PC-9 (cell line): ENCODE measurements around the gene HBQ1. TPM values are rescaled to one million over a fixed set of nuclear protein-coding genes. Genes with fewer than 3 reads are reported as not detected.

ENCODE experiments used
- BruUV-seq: library from RNA; stranded (reverse); fragments of 400-500 nt; replicated peaks from 2 replicates; lab custom pipeline; 2021; lab: Mats Ljungman, UMichigan
- CTCF ChIA-PET: fragments of 300-600 bp; sonication (Branson Sonifier 250); formaldehyde crosslinking; loops from one replicate; lab custom pipeline; 2022; ENCODE audit warnings: antibody characterized with exemption; lab: Charles Lee
- POLR2A ChIA-PET: fragments of 300-600 bp; sonication (Branson Sonifier 250); formaldehyde crosslinking; loops from one replicate; lab custom pipeline; 2022; ENCODE audit warnings: antibody characterized with exemption; ENCODE audit not compliant: unreplicated experiment; lab: Charles Lee
- DNase-seq, 2 experiments: peaks; one replicate each; pipeline versions ENCODE4 v3.0.0 to v3.0.0-alpha.2; 2015 to 2022; ENCODE audit warnings: mixed read lengths in 1 of 2
- H2AFZ ChIP-seq: fragments of 200-600 bp; sonication (generic); 2 replicates; pipeline ENCODE4 v1.8.1; 2017; ENCODE audit warnings: antibody characterized with exemption
- H3F3A ChIP-seq: fragments of 200-600 bp; sonication (generic); 2 replicates; pipeline ENCODE4 v1.8.1; 2017; ENCODE audit warnings: antibody characterized with exemption, mild to moderate bottlenecking, low read depth; ENCODE audit not compliant: insufficient read depth
- H3K27ac ChIP-seq: fragments of 200-600 bp; sonication (generic); 2 replicates; pipeline ENCODE4 v1.6.1; 2016; ENCODE audit warnings: mixed run types
- H3K27me3 ChIP-seq: fragments of 200-600 bp; sonication (generic); 2 replicates; pipeline ENCODE4 v1.6.1; 2016; ENCODE audit warnings: low read depth, mixed run types; ENCODE audit not compliant: insufficient read depth
- H3K36me3 ChIP-seq: fragments of 200-600 bp; sonication (generic); 2 replicates; pipeline ENCODE4 v1.6.1; 2016; ENCODE audit warnings: low read depth, mixed run types
- H3K4me1 ChIP-seq: fragments of 200-600 bp; sonication (generic); replicated peaks from 2 replicates; pipeline ENCODE4 v1.6.1; 2016; ENCODE audit warnings: mixed run types; ENCODE audit not compliant: insufficient read depth
- H3K4me2 ChIP-seq: fragments of 200-600 bp; sonication (generic); 2 replicates; pipeline ENCODE4 v1.6.1; 2017; ENCODE audit warnings: mixed run types
- H3K4me3 ChIP-seq: fragments of 200-600 bp; sonication (generic); 2 replicates; pipeline ENCODE4 v1.6.1; 2016; ENCODE audit warnings: mixed run types
- H3K79me2 ChIP-seq: fragments of 200-600 bp; sonication (generic); 2 replicates; pipeline ENCODE4 v1.6.1; 2017; ENCODE audit warnings: low read depth, mixed run types
- H3K9me2 ChIP-seq: fragments of 200-600 bp; sonication (generic); 2 replicates; pipeline ENCODE4 v1.8.1; 2017; ENCODE audit warnings: mild to moderate bottlenecking; ENCODE audit not compliant: insufficient read depth
- H3K9me3 ChIP-seq: fragments of 200-600 bp; sonication (generic); 2 replicates; pipeline ENCODE4 v1.8.1; 2016; ENCODE audit warnings: low read depth; ENCODE audit not compliant: insufficient read depth
- H4K20me1 ChIP-seq: fragments of 200-600 bp; sonication (generic); 2 replicates; pipeline ENCODE4 v1.8.1; 2017; ENCODE audit not compliant: insufficient read depth
- EZH2 ChIP-seq: fragments of 200-600 bp; sonication (generic); IDR thresholded peaks from 2 replicates; pipeline ENCODE4 v1.8.0; 2017; ENCODE audit warnings: antibody characterized with exemption, low read depth
- intact Hi-C: fragments of 100-400 bp; cut with micrococcal nuclease; formaldehyde crosslinking; loops from one replicate; pipeline ENCODE4 v1.10.0; 2022; ENCODE audit not compliant: unreplicated experiment
- total RNA-seq: library from RNA; stranded (reverse); gene quantifications from 2 replicates; pipeline ENCODE4 v1.2.3, GENCODE V29; 2021
- TF ChIP-seq, protein P1 (sequence below): fragments of 200-600 bp; sonication (generic); conservative IDR thresholded peaks from 2 replicates; pipeline ENCODE4 v1.6.1; 2017; ENCODE audit warnings: mixed run types, antibody characterized with exemption, mild to moderate bottlenecking, moderate library complexity

HBQ1 gene
- total RNA-seq, 1 experiment from 2014 or later, result not detected

DNA sequence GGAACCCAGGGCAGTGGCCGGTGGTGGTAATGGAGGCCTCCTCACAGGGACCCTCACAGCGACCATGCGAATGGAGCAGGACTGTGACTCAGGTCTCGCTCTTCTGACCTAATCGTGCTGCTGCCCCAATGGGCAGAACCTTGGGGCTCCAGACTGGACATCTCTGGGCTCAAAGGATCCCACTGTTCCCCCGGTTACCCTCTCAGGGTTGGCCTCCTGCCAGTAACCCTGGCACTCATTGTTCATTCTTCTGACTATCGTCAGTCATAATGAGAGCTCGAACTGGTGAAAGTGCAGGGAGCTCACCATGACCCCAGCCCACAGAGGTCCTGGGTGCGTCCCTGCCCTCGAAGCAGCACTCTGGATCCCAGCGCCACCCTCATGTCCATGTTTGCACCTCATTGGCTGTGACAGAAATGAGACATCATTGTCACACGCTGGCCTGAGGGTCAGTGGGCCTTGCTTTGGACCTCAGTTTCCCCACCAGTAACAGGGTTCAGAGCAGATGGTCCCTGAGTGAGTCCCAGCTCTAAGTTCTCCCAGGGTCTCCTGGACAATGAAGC lies 37.8 kb upstream of the HBQ1 start:
- H3K4me3 ChIP-seq, result no peak overlapping the region
- no peaks in the 10 kb centered on the region for H3K9me2 ChIP-seq
- no peak overlapping the region for H3K4me2 ChIP-seq
- no peaks in the 10 kb centered on the region for H3K36me3 ChIP-seq
- peaks cover 6% of the 10 kb centered on the region for H3K79me2 ChIP-seq
- H3K27ac ChIP-seq, result no peak overlapping the region
- H2AFZ ChIP-seq, result no peak overlapping the region
- no peak for TF ChIP-seq EZH2
- TF ChIP-seq, protein P1, sequence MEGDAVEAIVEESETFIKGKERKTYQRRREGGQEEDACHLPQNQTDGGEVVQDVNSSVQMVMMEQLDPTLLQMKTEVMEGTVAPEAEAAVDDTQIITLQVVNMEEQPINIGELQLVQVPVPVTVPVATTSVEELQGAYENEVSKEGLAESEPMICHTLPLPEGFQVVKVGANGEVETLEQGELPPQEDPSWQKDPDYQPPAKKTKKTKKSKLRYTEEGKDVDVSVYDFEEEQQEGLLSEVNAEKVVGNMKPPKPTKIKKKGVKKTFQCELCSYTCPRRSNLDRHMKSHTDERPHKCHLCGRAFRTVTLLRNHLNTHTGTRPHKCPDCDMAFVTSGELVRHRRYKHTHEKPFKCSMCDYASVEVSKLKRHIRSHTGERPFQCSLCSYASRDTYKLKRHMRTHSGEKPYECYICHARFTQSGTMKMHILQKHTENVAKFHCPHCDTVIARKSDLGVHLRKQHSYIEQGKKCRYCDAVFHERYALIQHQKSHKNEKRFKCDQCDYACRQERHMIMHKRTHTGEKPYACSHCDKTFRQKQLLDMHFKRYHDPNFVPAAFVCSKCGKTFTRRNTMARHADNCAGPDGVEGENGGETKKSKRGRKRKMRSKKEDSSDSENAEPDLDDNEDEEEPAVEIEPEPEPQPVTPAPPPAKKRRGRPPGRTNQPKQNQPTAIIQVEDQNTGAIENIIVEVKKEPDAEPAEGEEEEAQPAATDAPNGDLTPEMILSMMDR, result no peak
- no peaks in the 10 kb centered on the region for H3K27me3 ChIP-seq
- peaks cover 14% of the 10 kb centered on the region; the same call in 1 of the 2 replicates for H3F3A ChIP-seq
- no TSS peak for BruUV-seq
- DNase-seq, result no peak
- no peaks in the 10 kb centered on the region for H3K9me3 ChIP-seq
- POLR2A ChIA-PET, result no interaction called here
- intact Hi-C loops, result no loop called here
- H3K4me1 ChIP-seq, result peaks cover 2% of the 10 kb centered on the region; the same call in 1 of the 2 replicates
- CTCF ChIA-PET, result no interaction called here
- H4K20me1 ChIP-seq, result no peaks in the 10 kb centered on the region

DNA sequence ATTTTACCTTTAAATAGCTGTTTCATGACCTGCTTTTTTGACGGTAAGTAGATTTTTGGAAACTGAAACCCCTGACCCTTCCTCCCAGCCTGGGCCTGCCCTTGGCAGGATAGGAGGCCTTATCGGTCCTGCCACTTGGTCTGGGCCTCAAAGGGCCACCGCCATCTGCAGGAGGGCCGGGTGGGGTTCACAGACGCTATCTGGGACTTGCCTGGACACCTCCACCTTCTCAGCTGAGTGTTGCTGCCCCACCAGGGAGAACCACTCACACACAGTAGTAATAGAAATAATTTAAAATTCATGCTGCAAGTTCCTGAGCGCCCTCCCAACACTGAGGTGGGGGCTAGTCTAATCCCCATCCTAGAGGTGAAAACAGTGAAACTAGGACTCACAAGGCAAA lies 37.2 kb upstream of the HBQ1 start:
- intact Hi-C loops, result no loop called here
- no peak overlapping the region for H3K4me3 ChIP-seq
- no peaks in the 10 kb centered on the region for H3K36me3 ChIP-seq
- H4K20me1 ChIP-seq, result no peaks in the 10 kb centered on the region
- no peaks in the 10 kb centered on the region for H3K27me3 ChIP-seq
- BruUV-seq, result no TSS peak
- peaks cover 14% of the 10 kb centered on the region; the same call in 1 of the 2 replicates for H3F3A ChIP-seq
- H3K27ac ChIP-seq, result no peak overlapping the region
- POLR2A ChIA-PET, result interaction anchor here (0.7 kb wide), 1 partner anchor 23 kb away, joined by 5 read pairs; no protein-coding TSS in a partner anchor
- no peak for DNase-seq
- H3K4me1 ChIP-seq, result no peaks in the 10 kb centered on the region
- no peak overlapping the region for H3K4me2 ChIP-seq
- H2AFZ ChIP-seq, result no peak overlapping the region
- H3K9me2 ChIP-seq, result no peaks in the 10 kb centered on the region
- TF ChIP-seq, protein P1, result no peak
- no peak for TF ChIP-seq EZH2
- CTCF ChIA-PET, result no interaction called here
- H3K9me3 ChIP-seq, result no peaks in the 10 kb centered on the region
- H3K79me2 ChIP-seq, result peaks cover under 1% of the 10 kb centered on the region

DNA sequence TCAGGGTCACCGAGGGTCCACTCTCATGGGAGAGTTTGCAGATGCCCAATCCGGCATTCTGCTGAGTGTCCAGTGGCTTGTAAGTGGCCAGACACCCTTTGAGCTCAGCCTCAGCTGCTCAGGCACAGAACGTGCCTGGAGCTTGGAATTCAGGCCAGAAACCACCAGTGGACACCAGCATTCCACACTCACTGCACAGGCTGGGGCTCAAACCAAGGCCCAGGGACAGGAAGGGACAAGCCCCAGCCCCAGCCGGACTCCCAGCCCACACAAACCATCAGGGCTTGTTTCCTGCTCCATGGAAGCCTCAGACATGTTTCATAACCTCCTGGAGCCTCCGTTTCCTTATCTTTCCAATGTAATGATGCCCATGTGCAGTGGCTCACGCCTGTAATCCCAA lies 36.8 kb upstream of the HBQ1 start:
- no peak for DNase-seq
- no TSS peak for BruUV-seq
- POLR2A ChIA-PET, result interaction anchor here (0.7 kb wide), 1 partner anchor 23 kb away, joined by 5 read pairs; no protein-coding TSS in a partner anchor
- no peaks in the 10 kb centered on the region for H3K9me2 ChIP-seq
- no peaks in the 10 kb centered on the region for H4K20me1 ChIP-seq
- H3K9me3 ChIP-seq, result no peaks in the 10 kb centered on the region
- no peak overlapping the region for H3K4me3 ChIP-seq
- TF ChIP-seq EZH2, result no peak
- TF ChIP-seq, protein P1, result no peak
- no peaks in the 10 kb centered on the region for H3K36me3 ChIP-seq
- CTCF ChIA-PET, result no interaction called here
- intact Hi-C loops, result no loop called here
- H3K4me2 ChIP-seq, result no peak overlapping the region
- H3K27ac ChIP-seq, result no peak overlapping the region
- H3K4me1 ChIP-seq, result no peaks in the 10 kb centered on the region
- H3K79me2 ChIP-seq, result no peaks in the 10 kb centered on the region
- no peak overlapping the region for H2AFZ ChIP-seq
- peaks cover 14% of the 10 kb centered on the region; the same call in 1 of the 2 replicates for H3F3A ChIP-seq
- no peaks in the 10 kb centered on the region for H3K27me3 ChIP-seq
